SK-N-MC (cell line): ENCODE measurements around the gene BTRC.

Experiments used
- EZH2 ChIP-seq: fragments of 200-600 bp; sonication (generic); IDR thresholded peaks from one replicate; pipeline ENCODE4 v1.6.1; 2017; ENCODE audit warnings: antibody characterized with exemption
- FOXP2 ChIP-seq: optimal IDR thresholded peaks from 2 replicates; pipeline ENCODE3; 2011; ENCODE audit warnings: mild to moderate bottlenecking, moderate library complexity; ENCODE audit not compliant: insufficient read depth; ENCODE audit errors: extremely low read length, control extremely low read depth
- POLR2AphosphoS5 ChIP-seq: IDR thresholded peaks from 2 replicates; pipeline ENCODE4 v1.6.1; 2012; ENCODE audit warnings: mild to moderate bottlenecking, low read depth, low read length, borderline replicate concordance

GRCh38 chr10:101397140-101397539 is 43.2 kb downstream of the BTRC start:
- TF ChIP-seq POLR2AphosphoS5: no peak
- no peak for TF ChIP-seq EZH2
- no peak for TF ChIP-seq FOXP2
